Caki2 (cell line): ENCODE measurements around the gene DOCK3. TPM values are rescaled to one million over a fixed set of nuclear protein-coding genes. Genes with fewer than 3 reads are reported as not detected.
"Not testable (repeated sequence)": the region's sequence is repeated elsewhere in the genome, so short reads cannot be mapped to it uniquely, and the experiment has no call there.

ENCODE experiments used
- DNase-seq: peaks from one replicate; pipeline ENCODE4 v3.0.0-alpha.2; 2015; ENCODE audit warnings: low read depth
- in situ Hi-C: cut with HindIII; loops from 2 replicates; pipeline ENCODE4 v1.10.0; 2016; ENCODE audit warnings: low sequenced_read_pairs, low pct_unique_long_range_greater_than_20kb, mixed read lengths
- total RNA-seq: library from RNA; depleted of rRNA; stranded (reverse); fragments of >200 nt; shearing (Covaris generic); gene quantifications from 2 replicates; pipeline ENCODE4 v1.2.3, GENCODE V29; 2014; ENCODE audit warnings: low replicate concordance

DOCK3 gene
- total RNA-seq, 1 experiment from 2014 or later = 0.61 TPM

- DNase-seq = no peak
- in situ Hi-C loops = no loop called here
Observed at GRCh38 chr3:50649451-50649931, 25.2 kb upstream of the DOCK3 start.

GRCh38 chr3:50650018-50650417, 24.7 kb upstream of the DOCK3 start:
- DNase-seq = no peak
- in situ Hi-C loops = no loop called here

GRCh38 chr3:50651445-50651844, 23.3 kb upstream of the DOCK3 start:
- in situ Hi-C loops = no loop called here
- DNase-seq = no peak

GRCh38 chr3:50651920-50652529, 22.7 kb upstream of the DOCK3 start:
- in situ Hi-C loops = no loop called here

GRCh38 chr3:50652709-50653108, 22.0 kb upstream of the DOCK3 start:
- DNase-seq = peak; percentile 56
- in situ Hi-C loops = no loop called here

More at GRCh38 chr3:50651920-50652529, 22.7 kb upstream of the DOCK3 start:
- no peak for DNase-seq

- no peak for DNase-seq
- in situ Hi-C loops = no loop called here
Observed at GRCh38 chr3:50653937-50654595, 20.7 kb upstream of the DOCK3 start.

- in situ Hi-C loops = no loop called here
Observed at GRCh38 chr3:50655009-50655830, 19.5 kb upstream of the DOCK3 start.

GRCh38 chr3:50656417-50657195, 18.1 kb upstream of the DOCK3 start:
- in situ Hi-C loops = no loop called here
- no peak for DNase-seq

More at GRCh38 chr3:50655009-50655830, 19.5 kb upstream of the DOCK3 start:
- DNase-seq = peak; percentile 29

- in situ Hi-C loops = no loop called here
- no peak for DNase-seq
Observed at GRCh38 chr3:50657407-50657806, 17.3 kb upstream of the DOCK3 start.

- DNase-seq = no peak
- in situ Hi-C loops = no loop called here
Observed at GRCh38 chr3:50657816-50658215, 16.9 kb upstream of the DOCK3 start.

- no peak for DNase-seq
Observed at GRCh38 chr3:50658416-50658815, 16.3 kb upstream of the DOCK3 start.

GRCh38 chr3:50658831-50659230, 15.9 kb upstream of the DOCK3 start:
- DNase-seq = no peak
- in situ Hi-C loops = no loop called here

More at GRCh38 chr3:50658416-50658815, 16.3 kb upstream of the DOCK3 start:
- in situ Hi-C loops = no loop called here

- DNase-seq = no peak
- in situ Hi-C loops = no loop called here
Observed at GRCh38 chr3:50660386-50660785, 14.3 kb upstream of the DOCK3 start.

- DNase-seq = no peak
- in situ Hi-C loops = no loop called here
Observed at GRCh38 chr3:50661321-50661837, 13.3 kb upstream of the DOCK3 start.

GRCh38 chr3:50662408-50662807, 12.3 kb upstream of the DOCK3 start:
- no peak for DNase-seq
- in situ Hi-C loops = no loop called here

GRCh38 chr3:50665081-50665840, 9.5 kb upstream of the DOCK3 start:
- in situ Hi-C loops = no loop called here
- no peak for DNase-seq

- in situ Hi-C loops, DNase-seq: not testable (repeated sequence)
Observed at GRCh38 chr3:50665841-50666115, 8.9 kb upstream of the DOCK3 start.

GRCh38 chr3:50666837-50667236, 7.9 kb upstream of the DOCK3 start:
- in situ Hi-C loops = no loop called here
- DNase-seq = no peak
